K562 (cell line): ENCODE results near the gene DSTYK. TPM values are rescaled to one million over a fixed set of nuclear protein-coding genes. Genes with fewer than 3 reads are reported as not detected.

Source experiments
- E2F5 ChIP-seq: sonication (generic); formaldehyde crosslinking; IDR thresholded peaks from 2 replicates; pipeline ENCODE4 v1.8.0; 2022; ENCODE audit warnings: mild to moderate bottlenecking, missing genetic modification reagents
- MGA ChIP-seq: fragments of 450-650 bp; IDR thresholded peaks from 2 replicates; pipeline ENCODE4 v1.6.1; 2016; ENCODE audit warnings: mild to moderate bottlenecking, moderate library complexity
- RBM39 ChIP-seq: fragments of 200-400 bp; formaldehyde crosslinking; optimal IDR thresholded peaks from 2 replicates; pipeline ENCODE3; 2018; ENCODE audit warnings: low read depth, low read length
- RFX5 ChIP-seq: IDR thresholded peaks from 2 replicates; pipeline ENCODE4 v1.6.1; 2011; ENCODE audit warnings: low read depth, mild to moderate bottlenecking, improper control_type of control experiment, low read length
- RREB1 ChIP-seq: fragments of 250-450 bp; sonication (Bioruptor Pico); IDR thresholded peaks from 2 replicates; pipeline ENCODE4 v1.4.0; 2020
- THRB ChIP-seq: fragments of 450-650 bp; formaldehyde crosslinking; conservative IDR thresholded peaks from 2 replicates; pipeline ENCODE4 v1.4.0; 2022; ENCODE audit warnings: mild to moderate bottlenecking, missing genetic modification characterization
- ZNF79 ChIP-seq: fragments of 250-450 bp; sonication (Bioruptor Pico); IDR thresholded peaks from 2 replicates; pipeline ENCODE4 v1.4.0; 2020; ENCODE audit warnings: low read depth, mild to moderate bottlenecking, moderate library complexity
- polyA plus RNA-seq, 8 experiments: library from polyadenylated mRNA; depleted of rRNA in 4 of 8; stranded (reverse) in 5 of 8; unstranded in 3 of 8; fragments of >200 nt; fragmentation: Nextera tagmentation in 2 of 8; fragmentation: Illumina TruSeq in 1 of 8; extraction: Ambion mirVana in 2 of 8; extraction: Trizol in 1 of 8; gene quantifications; 2 replicates each; pipeline versions ENCODE4 v1.2.1 to v1.2.3, GENCODE V29; 2011 to 2014; ENCODE audit warnings: inconsistent platforms in 1 of 8, missing spikeins in 1 of 8
- total RNA-seq, 7 experiments: library from RNA; depleted of rRNA in 6 of 7; stranded (reverse); fragments of >200 nt in 6 of 7; fragmentation: Illumina TruSeq in 2 of 7; extraction: Trizol in 2 of 7; gene quantifications; 2 replicates each; pipeline versions ENCODE4 v1.2.1 to v1.2.3, GENCODE V29; 2011 to 2021; ENCODE audit warnings: low replicate concordance in 1 of 7

DSTYK gene
- total and polyA plus RNA-seq, 9 of the 15 experiments (the other 6 are each of a cell fraction or from before 2014, with no cell fraction given) = 4.2 to 7.1 (median 6.2) TPM

- TF ChIP-seq RREB1 (CRISPR knock-in tag) = peak; percentile 84
- peak; percentile 89 for TF ChIP-seq THRB (CRISPR knock-in tag)
- TF ChIP-seq MGA = no peak; the same call in 1 of the 2 replicates
- TF ChIP-seq RBM39 = peak; percentile 96
- TF ChIP-seq ZNF79 (CRISPR knock-in tag) = no peak
- TF ChIP-seq E2F5 (CRISPR knock-in tag) = 0 out of 2 replicates have a peak, but pooled peaks have one; percentile 31
- no peak for TF ChIP-seq RFX5
These were observed at the start of gene DSTYK (continued) for GRCh38 chr1:205211169-205211838.
